UCSD-AML1 (cell line): Measurements from ENCODE around the gene PIK3AP1.
A peak's percentile ranks its signal among the peaks of the same experiment; 100 is the strongest.
"Not testable (repeated sequence)": the region's sequence is repeated elsewhere in the genome, so short reads cannot be mapped to it uniquely, and the experiment has no call there.

Source experiments
- DNase-seq: peaks from one replicate; lab custom pipeline; 2025; ENCODE audit not compliant: unreplicated experiment; lab: John Stamatoyannopoulos, UW

The PIK3AP1 gene

DNA sequence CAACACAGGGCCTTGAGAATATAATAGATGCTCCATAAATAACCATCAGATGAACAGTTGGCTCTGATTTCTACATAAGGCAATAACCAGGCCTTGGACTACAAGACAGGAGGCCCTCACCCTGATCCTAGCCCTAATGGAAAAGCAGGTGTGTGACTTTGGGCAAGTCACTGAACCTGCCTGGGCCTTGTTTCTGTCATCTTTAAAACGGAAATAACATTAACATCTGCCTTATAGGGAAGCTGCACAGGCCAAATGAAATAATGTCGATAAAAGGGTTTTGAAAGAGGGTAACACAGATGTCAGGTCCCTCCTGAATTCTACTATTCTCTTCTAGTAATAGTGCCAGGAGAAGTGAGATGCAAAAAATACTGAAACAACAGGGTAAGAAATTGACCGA lies 20.7 kb downstream of the PIK3AP1 start:
- no peak for DNase-seq

DNA sequence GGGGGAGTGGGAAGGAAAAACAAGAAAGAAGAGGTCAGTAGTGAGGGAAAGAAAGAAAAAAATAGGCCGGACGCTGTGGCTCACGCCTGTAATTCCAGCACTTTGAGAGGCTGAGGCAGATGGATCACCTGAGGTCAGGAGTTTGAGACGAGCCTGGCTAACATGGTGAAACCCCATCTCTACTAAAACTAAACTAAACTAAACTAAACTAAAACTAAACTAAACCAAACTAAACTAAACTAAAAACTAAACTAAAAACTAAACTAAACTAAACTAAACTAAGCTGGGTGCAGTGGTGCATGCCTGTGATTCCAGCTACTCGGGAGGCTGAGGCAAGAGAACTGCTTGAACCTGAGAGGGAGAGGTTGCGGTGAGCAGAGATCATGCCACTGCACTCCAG lies 22.0 kb downstream of the PIK3AP1 start:
- DNase-seq: not testable (repeated sequence)

DNA sequence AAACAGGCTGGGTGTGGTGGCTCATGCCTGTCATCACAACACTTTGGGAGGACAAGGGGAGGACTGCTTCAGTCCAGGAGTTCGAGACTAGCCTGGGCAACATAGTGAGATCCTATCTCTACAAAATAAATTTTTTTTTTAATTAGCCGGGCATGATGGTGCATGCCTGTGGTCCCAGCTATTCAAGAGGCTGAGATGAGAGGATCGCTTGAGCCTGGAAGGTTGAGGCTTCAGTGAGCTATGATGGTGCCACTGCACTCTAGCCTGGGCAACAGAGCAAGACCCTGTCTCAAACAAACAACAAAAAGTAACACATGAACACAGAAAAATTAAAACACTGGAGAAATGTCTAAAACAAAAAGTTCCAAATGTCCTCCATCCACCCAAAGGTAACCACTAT lies 22.9 kb downstream of the PIK3AP1 start:
- no peak for DNase-seq

DNA sequence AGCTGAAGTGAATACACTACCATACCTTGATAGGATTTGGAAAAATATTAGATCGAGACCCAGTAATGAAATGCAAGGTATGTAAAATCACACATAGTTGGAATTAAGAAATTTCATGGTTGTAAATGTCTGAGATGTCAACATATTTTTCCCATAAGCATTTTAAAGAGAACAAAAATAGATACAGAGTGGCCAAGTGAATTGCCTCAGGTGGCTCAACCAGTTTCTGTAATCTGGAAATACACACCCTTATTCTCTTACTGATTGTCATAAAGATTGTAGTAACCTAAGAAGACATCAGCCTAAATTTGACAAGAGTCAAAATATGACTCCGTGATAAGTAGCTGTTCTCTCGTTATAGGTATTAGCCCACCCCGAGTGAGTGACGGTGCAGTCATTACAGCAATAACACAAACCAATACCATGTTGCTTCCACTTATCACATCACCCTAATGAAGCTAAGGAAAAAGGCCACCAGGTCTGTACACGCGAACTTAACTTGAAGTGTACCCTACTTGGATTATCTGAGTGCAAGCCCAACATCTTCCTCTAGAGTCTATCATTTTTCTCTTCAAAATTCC lies 23.4 kb downstream of the PIK3AP1 start:
- no peak for DNase-seq

DNA sequence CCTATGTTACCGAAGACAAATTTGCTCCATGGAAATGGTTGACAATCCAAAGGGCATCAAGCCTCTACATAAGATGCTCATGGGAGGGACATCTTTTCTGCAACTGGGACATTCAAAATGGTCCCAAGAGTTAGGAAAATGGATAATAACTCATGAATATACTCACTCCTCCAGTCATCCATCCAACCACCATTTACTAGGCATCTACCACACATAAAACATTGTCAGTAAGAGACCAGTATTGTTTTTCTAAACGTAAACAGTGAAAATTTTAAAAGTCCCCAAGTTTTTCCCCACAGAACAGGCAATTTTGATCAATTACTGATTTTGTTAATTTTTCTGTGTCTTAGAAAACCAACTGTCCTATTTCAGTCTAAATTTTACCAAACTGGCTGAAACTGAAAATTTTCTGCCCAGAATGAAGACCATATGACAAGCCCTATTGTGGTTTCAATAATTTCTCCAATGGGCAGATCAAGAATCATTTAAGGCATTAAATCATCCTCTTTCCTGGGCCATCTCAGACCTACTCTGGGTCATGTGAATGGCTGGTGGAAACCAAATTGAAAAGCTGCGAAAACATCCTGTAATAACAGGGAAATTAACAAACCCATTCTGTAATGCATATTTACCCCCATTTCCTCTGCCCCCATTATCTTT lies 24.2 kb downstream of the PIK3AP1 start:
- DNase-seq: no peak

DNA sequence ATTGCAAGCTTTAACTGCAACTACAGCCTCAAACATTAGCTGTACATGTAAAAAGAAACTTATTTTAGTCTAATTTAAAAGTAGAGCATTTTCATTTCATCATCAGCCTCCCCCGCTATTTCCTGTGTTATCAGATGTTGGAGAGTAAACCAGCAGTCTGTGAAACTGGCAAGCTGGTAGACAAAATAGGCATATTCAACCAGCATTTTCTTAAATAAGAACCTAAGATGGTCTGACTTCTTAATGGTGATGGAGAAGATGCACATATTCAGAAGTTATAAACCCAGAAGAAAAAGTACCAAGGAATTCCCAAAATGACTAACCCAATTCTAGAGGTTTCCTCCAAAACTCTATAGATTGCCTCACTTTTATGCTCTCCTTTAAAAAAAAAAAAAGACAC lies 24.9 kb downstream of the PIK3AP1 start:
- DNase-seq: no peak

DNA sequence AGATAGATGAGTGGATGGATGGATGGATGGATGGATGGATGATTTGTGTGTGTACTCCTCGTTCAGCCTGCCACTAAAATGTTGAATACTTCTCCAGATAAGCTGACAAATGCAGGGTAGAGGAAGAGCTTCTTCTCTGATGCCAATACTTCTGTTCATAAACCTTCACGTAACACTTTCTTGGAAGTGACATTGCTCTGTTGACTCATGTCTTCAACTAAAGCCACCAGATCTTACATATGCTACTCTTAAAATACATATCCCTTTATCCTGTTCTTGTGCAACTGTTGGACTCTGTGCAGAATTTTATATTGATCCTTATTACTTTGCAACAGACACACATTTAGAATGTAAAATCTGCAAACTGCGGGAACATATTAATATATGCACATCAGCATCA lies 26.9 kb downstream of the PIK3AP1 start:
- no peak for DNase-seq

DNA sequence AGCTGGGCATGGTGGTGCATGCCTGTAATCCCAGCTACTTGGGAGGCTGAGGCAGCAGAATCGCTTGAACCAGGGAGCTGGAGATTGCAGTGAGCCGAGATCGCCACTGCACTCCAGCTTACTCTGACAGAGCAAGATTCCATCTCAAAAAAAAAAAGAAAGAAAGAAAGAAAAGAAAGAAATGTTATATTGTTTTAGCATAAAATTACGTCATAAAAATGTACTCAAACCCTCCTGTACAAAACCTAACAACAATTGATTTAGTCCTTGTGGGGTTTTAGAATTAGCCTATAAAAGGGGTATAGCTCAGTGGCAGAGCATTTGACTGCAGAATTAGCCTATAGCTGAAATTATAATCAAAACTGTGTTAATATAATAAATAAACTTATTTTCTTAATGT lies 27.9 kb downstream of the PIK3AP1 start:
- DNase-seq: no peak

DNA sequence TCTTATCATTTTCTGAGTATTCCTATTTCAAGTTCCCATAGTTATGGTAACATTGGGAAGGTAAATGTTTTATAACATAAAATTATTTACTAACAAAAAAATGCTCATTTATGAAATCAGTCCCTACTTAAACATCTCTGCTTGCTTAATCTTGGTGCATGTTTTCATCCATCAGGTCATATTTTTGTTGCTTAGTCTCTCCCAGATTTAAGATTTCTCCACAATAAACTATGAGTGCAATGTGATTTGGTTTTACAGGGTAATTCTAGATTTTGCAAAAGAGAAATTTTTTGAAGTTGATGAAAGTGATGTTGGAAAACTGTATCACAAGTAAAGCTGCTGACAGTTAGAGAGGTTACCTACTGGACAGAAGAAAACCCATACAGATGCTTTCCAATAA lies 28.6 kb downstream of the PIK3AP1 start:
- no peak for DNase-seq

DNA sequence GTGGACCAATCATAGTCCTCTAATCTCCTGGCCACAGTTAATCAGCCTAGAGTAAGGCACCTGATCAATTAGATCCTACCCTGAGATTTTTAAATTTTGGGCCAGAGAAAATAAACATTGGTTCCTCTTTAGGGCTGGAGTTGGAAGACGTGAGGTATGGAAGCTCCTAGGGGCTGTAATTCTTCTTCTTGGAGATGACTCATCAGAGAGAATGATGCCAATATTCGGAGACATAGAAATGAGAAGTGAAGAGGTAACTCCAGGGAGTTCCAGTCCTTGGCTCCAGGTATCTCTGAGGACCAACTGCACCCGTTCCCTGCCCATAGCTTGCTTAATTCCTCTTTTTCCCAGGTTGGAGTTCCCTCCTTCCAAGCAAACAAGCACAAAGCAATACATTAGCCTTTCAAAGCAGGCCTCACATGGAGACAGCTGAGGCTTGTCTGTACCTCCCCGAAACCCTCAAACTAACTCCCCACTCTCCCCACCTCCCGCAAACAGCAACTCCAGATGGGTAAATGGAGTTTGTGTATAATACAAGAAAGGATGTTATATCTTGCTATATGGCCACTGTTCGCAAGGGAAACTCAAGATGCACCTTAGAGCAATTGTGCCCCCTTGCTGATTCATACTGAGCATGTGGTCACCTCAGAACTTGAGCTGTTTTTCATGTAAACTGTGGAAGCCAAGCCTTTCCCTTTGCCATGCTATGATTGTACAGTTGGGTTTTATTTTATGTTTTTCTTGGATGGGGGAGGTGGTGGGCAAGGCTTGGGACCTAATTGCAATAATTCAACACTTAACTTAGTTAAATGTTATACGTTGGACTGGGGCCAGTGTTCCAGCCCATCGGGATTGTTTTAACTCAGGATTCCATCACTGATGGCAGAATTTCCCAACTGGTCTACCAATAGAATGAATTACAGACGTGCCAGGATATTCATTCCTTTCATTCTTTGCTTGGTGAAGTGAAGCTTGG lies 29.3 kb downstream of the PIK3AP1 start:
- no peak for DNase-seq

DNA sequence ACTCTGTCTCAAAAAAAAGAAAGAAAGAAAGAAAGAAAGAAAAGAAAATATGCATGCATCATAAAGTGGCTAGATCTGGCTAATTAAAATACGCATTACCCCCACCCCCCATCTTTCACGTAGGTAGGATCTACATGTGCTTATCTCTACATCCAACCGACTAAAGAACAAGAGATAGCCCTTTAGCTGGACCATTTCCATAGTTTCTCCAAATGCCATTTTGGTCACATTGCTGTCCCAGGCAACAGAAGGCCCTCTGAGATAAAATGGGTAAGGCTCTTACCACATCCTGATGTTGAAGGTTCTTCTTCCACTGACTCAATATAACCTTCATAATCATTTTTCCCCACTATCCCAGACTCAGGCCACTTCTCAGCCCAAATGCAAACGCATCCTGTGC lies 31.5 kb downstream of the PIK3AP1 start:
- no peak for DNase-seq

DNA sequence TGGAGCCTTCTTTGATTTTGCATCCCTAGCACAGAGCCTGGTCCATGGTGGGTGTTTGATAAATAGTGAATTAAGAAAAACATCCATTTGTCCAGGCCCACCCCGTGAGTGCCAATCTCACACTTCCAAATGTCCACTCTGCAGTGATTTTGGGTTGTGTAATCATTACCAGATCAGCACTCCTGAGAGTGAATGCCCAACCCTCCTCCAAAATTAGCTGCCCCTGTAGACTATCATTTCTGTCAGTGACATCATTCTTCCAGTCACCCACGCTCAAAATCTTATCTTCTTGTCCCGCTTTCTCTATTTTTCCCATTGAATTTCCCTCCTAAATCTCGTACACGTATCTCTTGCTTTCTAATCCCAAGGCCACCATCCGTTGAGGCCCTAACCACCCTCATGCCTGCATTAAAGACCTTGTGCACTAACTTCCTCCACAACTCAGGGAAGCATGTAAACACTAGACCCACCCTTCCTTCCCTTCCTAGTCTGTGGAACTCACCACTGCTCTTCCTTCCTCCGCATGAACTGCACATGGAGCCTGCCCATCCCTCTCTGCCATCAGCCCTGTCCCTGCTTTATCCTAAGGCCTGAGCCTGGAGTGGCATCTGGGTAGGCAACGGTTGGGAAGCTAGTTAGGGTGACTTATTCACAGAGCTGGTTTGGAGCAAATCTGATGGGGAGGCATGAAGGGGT lies 32.8 kb downstream of the PIK3AP1 start:
- DNase-seq: peak; percentile 31

DNA sequence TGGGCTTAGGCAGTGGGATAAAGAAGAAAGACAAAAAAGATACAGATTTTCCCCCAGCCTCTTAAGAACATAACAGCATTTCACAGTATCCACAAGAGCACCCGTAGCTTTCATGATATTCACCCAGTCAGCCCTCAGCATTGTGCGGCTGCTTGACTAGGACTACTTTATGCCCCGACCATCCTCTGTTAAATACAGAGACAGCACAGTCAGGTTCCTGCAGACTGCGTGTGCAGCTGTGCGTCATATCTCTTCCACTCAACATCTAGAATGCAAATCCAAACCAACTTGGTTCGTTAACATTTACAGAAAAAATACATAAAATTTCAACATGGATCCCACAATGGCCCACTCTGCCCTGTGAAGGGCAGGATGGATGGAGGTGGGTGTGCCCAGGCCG lies 33.8 kb downstream of the PIK3AP1 start:
- DNase-seq: no peak

DNA sequence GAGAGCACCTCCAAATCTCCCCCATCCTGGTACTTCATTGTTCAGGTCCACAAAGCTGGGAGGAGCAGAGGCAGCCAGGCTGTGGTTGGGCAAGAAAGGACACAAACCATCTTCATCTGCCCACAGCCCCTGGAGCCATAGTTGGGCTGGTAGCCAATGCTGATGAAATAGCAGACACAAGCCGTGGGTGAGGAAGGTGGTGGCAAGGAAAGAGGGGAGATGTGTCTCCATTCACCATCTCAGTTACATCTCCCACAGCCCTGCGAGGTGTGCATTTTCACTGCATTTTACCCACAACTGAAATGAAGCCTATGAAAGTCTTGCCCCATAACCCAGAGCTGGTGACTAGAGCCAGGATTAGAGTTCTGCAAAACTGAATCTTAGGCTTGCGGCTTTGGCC lies 35.0 kb downstream of the PIK3AP1 start:
- no peak for DNase-seq

DNA sequence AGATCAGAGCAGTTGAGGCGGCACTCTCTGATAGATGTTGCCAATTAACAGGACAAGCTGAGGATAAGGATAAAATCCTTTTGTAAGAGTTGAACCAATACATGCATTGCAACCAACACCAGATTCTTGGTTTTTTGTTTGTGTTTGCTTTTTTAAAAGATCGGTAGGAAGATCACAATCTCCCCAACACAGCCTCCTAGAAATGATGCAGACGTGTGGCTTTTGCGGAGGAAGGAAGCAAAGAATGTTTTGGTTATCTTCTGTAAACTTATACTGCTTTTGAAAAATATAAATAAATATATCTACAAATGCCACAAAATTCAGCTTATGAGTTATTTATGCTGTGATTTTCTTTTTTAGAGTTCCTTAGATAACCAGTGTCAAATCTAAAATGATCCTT lies 35.5 kb downstream of the PIK3AP1 start:
- no peak for DNase-seq

DNA sequence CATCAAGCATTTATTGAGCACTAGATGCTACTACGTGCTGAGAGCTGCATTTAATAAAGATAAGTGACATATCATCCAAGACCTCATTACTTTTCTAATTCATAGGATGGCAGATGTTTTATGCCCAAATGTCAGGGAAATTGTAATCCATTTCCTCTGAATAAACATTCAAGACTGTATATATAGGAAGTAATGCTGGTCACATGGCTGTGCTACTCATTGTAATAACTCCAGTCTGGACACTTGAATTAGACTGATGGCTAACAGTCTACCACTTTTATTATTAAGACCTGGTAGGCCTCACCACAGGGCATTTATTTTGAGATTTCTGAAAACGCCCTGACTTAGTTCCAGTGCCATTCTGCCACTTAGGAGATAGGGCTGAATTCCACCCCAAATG lies 36.6 kb downstream of the PIK3AP1 start:
- DNase-seq: no peak

DNA sequence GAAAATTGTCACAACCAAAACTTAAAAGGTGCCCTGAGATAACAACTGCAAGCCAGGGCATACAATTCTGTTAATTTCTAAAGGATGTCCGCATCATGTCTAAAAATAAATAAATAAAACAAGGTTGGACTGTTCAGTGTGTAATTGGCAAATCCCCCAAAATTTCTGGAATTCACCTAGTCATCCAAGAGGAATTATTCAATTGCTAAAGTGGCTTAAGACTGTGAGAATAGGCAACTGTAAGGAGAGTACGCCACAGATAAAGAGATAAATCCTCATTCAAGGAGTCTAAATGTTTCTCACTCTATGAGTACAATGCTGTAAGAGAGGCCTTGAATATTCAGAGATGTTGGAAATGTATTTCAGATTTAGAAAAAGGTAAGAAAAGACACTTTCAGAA lies 37.2 kb downstream of the PIK3AP1 start:
- DNase-seq: no peak

DNA sequence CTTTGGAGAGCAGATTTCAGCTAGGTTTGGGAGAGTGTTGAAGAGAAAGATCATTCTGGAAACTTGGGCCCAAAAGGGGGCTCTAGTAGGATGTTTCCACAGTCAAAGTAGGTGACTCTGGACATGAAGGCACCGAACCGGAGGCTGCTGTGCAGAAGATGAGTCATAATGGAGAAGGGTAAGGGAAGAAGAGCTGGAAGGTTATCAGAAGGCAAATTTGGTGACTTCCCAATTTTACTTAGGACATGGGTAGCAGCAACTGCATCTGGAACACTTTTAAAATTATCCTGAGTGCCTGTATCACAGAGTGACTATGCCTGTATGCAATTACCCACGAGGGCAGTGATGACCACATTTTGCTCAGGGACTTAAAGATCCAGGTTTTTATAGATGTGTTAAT lies 38.8 kb downstream of the PIK3AP1 start:
- DNase-seq: no peak

DNA sequence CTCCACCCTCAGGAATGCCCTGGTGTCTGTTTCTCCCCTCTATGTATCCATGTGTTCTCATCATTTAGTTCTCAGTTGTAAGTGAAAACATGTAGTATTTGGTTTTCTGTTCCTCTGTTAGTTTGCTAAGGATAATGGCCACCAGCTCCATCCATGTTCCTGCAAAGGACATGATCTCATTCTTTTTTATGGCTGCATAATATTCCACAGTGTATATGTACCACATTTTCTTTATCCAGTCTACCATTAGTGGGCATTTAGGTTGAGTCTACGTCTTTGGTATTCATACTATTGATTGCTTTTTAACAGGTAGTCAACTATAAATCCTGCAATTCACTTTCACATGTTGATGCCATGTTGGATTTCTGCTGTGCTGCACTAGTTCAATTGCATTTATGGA lies 39.9 kb downstream of the PIK3AP1 start:
- not testable (repeated sequence) for DNase-seq

DNA sequence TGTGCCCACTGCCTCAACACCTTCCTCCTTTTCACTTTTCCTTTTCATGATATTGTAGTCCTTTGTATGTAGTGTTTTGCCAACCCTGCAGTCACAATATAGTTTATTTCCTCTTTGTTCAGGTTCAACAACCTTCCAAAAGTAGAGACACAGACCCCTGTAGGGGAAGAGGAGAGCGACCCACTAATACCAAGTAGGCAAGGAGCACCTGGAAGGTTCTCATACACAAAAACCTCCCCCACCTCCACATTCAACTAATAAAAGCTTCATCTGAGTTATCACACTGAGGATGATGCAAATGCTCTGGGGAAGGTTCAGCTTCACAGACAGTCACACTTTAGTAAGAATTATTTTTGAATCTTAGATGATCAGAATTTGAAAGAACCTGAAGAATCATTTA lies 41.6 kb downstream of the PIK3AP1 start:
- DNase-seq: no peak

DNA sequence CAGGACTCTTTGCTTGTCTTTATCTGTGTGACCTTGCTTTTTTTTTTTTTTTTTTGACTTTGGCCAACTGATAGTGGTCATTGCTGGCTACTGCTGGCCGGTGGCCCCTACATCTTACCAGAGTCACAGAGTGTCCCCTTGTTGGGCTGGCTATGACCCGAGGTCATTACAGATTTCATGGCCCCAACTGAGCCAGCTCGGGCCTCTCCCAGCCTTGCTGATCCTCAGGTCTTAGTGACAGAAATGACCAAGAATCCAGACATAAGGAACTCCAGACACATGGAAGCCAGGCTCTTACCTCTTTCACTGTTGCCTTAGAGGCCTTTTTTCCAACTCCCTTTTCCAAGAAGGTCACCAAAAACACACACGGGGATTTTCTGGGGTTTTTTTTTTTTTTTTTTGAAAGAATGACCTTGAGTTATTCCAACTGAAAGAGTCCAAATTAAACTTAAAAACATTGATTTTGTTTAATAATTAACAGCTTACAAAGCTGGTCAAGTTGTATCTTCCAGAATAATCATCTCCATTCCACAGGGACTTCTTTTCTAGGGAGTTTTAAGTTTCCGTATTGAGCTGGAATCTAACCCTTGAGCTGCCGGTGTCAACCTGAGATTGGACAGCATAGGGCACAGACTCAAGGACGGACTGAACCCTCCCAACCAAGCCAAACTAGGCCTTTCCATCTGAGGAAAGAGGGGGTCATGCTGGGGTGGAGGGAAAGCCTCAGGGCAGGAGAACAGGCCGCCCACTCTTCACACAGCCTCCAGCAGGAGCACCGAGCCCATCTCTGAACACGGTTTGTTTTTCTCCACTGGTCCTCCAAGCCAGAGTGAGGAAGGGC lies 43.8 kb downstream of the PIK3AP1 start:
- no peak for DNase-seq
